ENCODE results near the gene ZIC5.

ZIC5 gene

GRCh38 chr13:99922631-99923404 is 48.7 kb downstream of the ZIC5 start:
- no peak overlapping the region for H3K9ac ChIP-seq (ENCODE audit: low read depth, low read length, poor library complexity, severe bottlenecking)
- no peak overlapping the region for H3K4me2 ChIP-seq (ENCODE audit: low read depth, low read length, poor library complexity, severe bottlenecking)
- H3K36me3 ChIP-seq (ENCODE audit: insufficient read depth, low read length), result no peaks in the 10 kb centered on the region
- H3F3A ChIP-seq (ENCODE audit: low read depth), result no peaks in the 10 kb centered on the region
- H4K20me1 ChIP-seq (ENCODE audit: insufficient read depth, low read length, poor library complexity, severe bottlenecking), result no peaks in the 10 kb centered on the region
- TF ChIP-seq EZH2phosphoT487 (IDR thresholded peaks at IDR 0.05; ENCODE audit: borderline replicate concordance), result no peak
- TF ChIP-seq CTCF (conservative IDR thresholded peaks at IDR 0.05; ENCODE audit: low read length), result no peak
- H3K27me3 ChIP-seq (ENCODE audit: insufficient read depth, low read length, poor library complexity, severe bottlenecking), result no peaks in the 10 kb centered on the region
- H3K4me1 ChIP-seq (ENCODE audit: insufficient read depth, low read length, poor library complexity, severe bottlenecking), result no peaks in the 10 kb centered on the region
- no peak overlapping the region for H2AFZ ChIP-seq (ENCODE audit: low read length)
- H3K4me3 ChIP-seq (ENCODE audit: low read length, poor library complexity, severe bottlenecking), result no peak overlapping the region
- no peaks in the 10 kb centered on the region for H3K79me2 ChIP-seq (ENCODE audit: insufficient read depth, low read length)
- H3K9me2 ChIP-seq (replicated peaks; ENCODE audit: low read depth, low read length), result no peaks in the 10 kb centered on the region
- no peaks in the 10 kb centered on the region for H3K9me3 ChIP-seq (ENCODE audit: insufficient read depth, low read depth, low read length)

- no peak overlapping the region for H3K4me3 ChIP-seq (ENCODE audit: low read length, poor library complexity, severe bottlenecking)
- no peak overlapping the region for H3K9ac ChIP-seq (ENCODE audit: low read depth, low read length, poor library complexity, severe bottlenecking)
- H3F3A ChIP-seq (ENCODE audit: low read depth), result no peaks in the 10 kb centered on the region
- no peaks in the 10 kb centered on the region for H3K9me3 ChIP-seq (ENCODE audit: insufficient read depth, low read depth, low read length)
- H2AFZ ChIP-seq (ENCODE audit: low read length), result no peak overlapping the region
- H3K36me3 ChIP-seq (ENCODE audit: insufficient read depth, low read length), result no peaks in the 10 kb centered on the region
- no peaks in the 10 kb centered on the region for H3K79me2 ChIP-seq (ENCODE audit: insufficient read depth, low read length)
- no peaks in the 10 kb centered on the region for H4K20me1 ChIP-seq (ENCODE audit: insufficient read depth, low read length, poor library complexity, severe bottlenecking)
- H3K27me3 ChIP-seq (ENCODE audit: insufficient read depth, low read length, poor library complexity, severe bottlenecking), result no peaks in the 10 kb centered on the region
- TF ChIP-seq EZH2phosphoT487 (IDR thresholded peaks at IDR 0.05; ENCODE audit: borderline replicate concordance), result no peak
- H3K4me1 ChIP-seq (ENCODE audit: insufficient read depth, low read length, poor library complexity, severe bottlenecking), result no peaks in the 10 kb centered on the region
- H3K9me2 ChIP-seq (replicated peaks; ENCODE audit: low read depth, low read length), result no peaks in the 10 kb centered on the region
- no peak overlapping the region for H3K4me2 ChIP-seq (ENCODE audit: low read depth, low read length, poor library complexity, severe bottlenecking)
Observed at GRCh38 chr13:99919132-99919531, 52.4 kb downstream of the ZIC5 start.

GRCh38 chr13:99916366-99917103 is 55.0 kb downstream of the ZIC5 start:
- no peak for TF ChIP-seq EZH2phosphoT487 (IDR thresholded peaks at IDR 0.05; ENCODE audit: borderline replicate concordance)
- TF ChIP-seq CTCF (conservative IDR thresholded peaks at IDR 0.05; ENCODE audit: low read length), result peak; percentile 100
- no peaks in the 10 kb centered on the region for H3K4me1 ChIP-seq (ENCODE audit: insufficient read depth, low read length, poor library complexity, severe bottlenecking)
- no peaks in the 10 kb centered on the region for H4K20me1 ChIP-seq (ENCODE audit: insufficient read depth, low read length, poor library complexity, severe bottlenecking)
- H3K79me2 ChIP-seq (ENCODE audit: insufficient read depth, low read length), result no peaks in the 10 kb centered on the region
- H3K27me3 ChIP-seq (ENCODE audit: insufficient read depth, low read length, poor library complexity, severe bottlenecking), result no peaks in the 10 kb centered on the region
- no peak overlapping the region for H3K9ac ChIP-seq (ENCODE audit: low read depth, low read length, poor library complexity, severe bottlenecking)
- H3K4me2 ChIP-seq (ENCODE audit: low read depth, low read length, poor library complexity, severe bottlenecking), result no peak overlapping the region
- no peaks in the 10 kb centered on the region for H3F3A ChIP-seq (ENCODE audit: low read depth)
- no peaks in the 10 kb centered on the region for H3K36me3 ChIP-seq (ENCODE audit: insufficient read depth, low read length)
- H3K9me2 ChIP-seq (replicated peaks; ENCODE audit: low read depth, low read length), result no peaks in the 10 kb centered on the region
- no peak overlapping the region for H3K4me3 ChIP-seq (ENCODE audit: low read length, poor library complexity, severe bottlenecking)
- no peaks in the 10 kb centered on the region for H3K9me3 ChIP-seq (ENCODE audit: insufficient read depth, low read depth, low read length)
- H2AFZ ChIP-seq (ENCODE audit: low read length), result no peak overlapping the region

Data from Loucy (cell line).